SK-N-SH treated with all-trans-retinoic acid at 6 μM for 48 hours (cell line): ENCODE data around the gene PRCP.

Experiments
- ATAC-seq: fragments of 200-7000 bp; cut with Tn5 transposase; 3 replicates; pipeline ENCODE4 v1.9.1; 2020; ENCODE audit warnings: mild to moderate bottlenecking, moderate library complexity
- ARNTL ChIP-seq: fragments of 450-650 bp; formaldehyde crosslinking; IDR thresholded peaks from 2 replicates; pipeline ENCODE4 v1.5.0; 2020; ENCODE audit warnings: low read depth, mild to moderate bottlenecking, moderate library complexity, borderline replicate concordance
- BACH2 ChIP-seq: fragments of 250-450 bp; sonication (Bioruptor Pico); IDR thresholded peaks from 2 replicates; pipeline ENCODE4 v1.9.0; 2021; ENCODE audit warnings: mild to moderate bottlenecking, borderline replicate concordance
- CREB5 ChIP-seq: fragments of 250-450 bp; sonication (Bioruptor Pico); IDR thresholded peaks from 2 replicates; pipeline ENCODE4 v1.5.1; 2020; ENCODE audit warnings: low read depth, mild to moderate bottlenecking, moderate library complexity
- CSDC2 ChIP-seq: fragments of 250-450 bp; sonication (Bioruptor Pico); IDR thresholded peaks from 2 replicates; pipeline ENCODE4 v1.5.0; 2020; ENCODE audit warnings: mild to moderate bottlenecking, moderate library complexity
- CSRNP3 ChIP-seq: fragments of 250-450 bp; sonication (Bioruptor Pico); IDR thresholded peaks from 2 replicates; pipeline ENCODE4 v1.5.1; 2021; ENCODE audit warnings: mild to moderate bottlenecking, moderate library complexity
- GLIS3 ChIP-seq: fragments of 250-450 bp; sonication (Bioruptor Pico); IDR thresholded peaks from 2 replicates; pipeline ENCODE4 v1.5.0; 2020; ENCODE audit warnings: mild to moderate bottlenecking, moderate library complexity
- OSR1 ChIP-seq: fragments of 250-450 bp; sonication (Bioruptor Pico); IDR thresholded peaks from 2 replicates; pipeline ENCODE4 v1.8.0; 2022; ENCODE audit warnings: moderate library complexity, mild to moderate bottlenecking, inconsistent platforms
- PATZ1 ChIP-seq: fragments of 250-450 bp; sonication (Bioruptor Pico); IDR thresholded peaks from 2 replicates; pipeline ENCODE4 v1.8.0; 2020; ENCODE audit warnings: mild to moderate bottlenecking, moderate library complexity, borderline replicate concordance
- POU6F1 ChIP-seq: fragments of 250-450 bp; sonication (Bioruptor Pico); IDR thresholded peaks from 2 replicates; pipeline ENCODE4 v1.8.0; 2021; ENCODE audit warnings: low read depth, mild to moderate bottlenecking, moderate library complexity, borderline replicate concordance
- RARB ChIP-seq: fragments of 250-450 bp; sonication (Bioruptor Pico); IDR thresholded peaks from 2 replicates; pipeline ENCODE4 v1.8.0; 2021; ENCODE audit warnings: mild to moderate bottlenecking, moderate library complexity
- TCF4 ChIP-seq: fragments of 250-450 bp; sonication (Bioruptor Pico); IDR thresholded peaks from 2 replicates; pipeline ENCODE4 v1.8.0; 2021; ENCODE audit warnings: mild to moderate bottlenecking, moderate library complexity, borderline replicate concordance
- TSHZ2 ChIP-seq: fragments of 250-450 bp; sonication (Bioruptor Pico); IDR thresholded peaks from 2 replicates; pipeline ENCODE4 v1.5.0; 2020; ENCODE audit warnings: mild to moderate bottlenecking, moderate library complexity
- ZC3H10 ChIP-seq: fragments of 250-450 bp; sonication (Bioruptor Pico); IDR thresholded peaks from 2 replicates; pipeline ENCODE4 v1.5.1; 2021; ENCODE audit warnings: mild to moderate bottlenecking, moderate library complexity
- ZFP30 ChIP-seq: fragments of 450-650 bp; formaldehyde crosslinking; IDR thresholded peaks from 2 replicates; pipeline ENCODE4 v1.5.0; 2022; ENCODE audit warnings: mild to moderate bottlenecking, moderate library complexity
- ZNF565 ChIP-seq: fragments of 450-650 bp; formaldehyde crosslinking; conservative IDR thresholded peaks from 2 replicates; pipeline ENCODE4 v1.5.0; 2020; ENCODE audit warnings: low read depth, mild to moderate bottlenecking, moderate library complexity
- ZNF70 ChIP-seq: fragments of 450-650 bp; formaldehyde crosslinking; IDR thresholded peaks from 2 replicates; pipeline ENCODE4 v1.5.0; 2020; ENCODE audit warnings: mild to moderate bottlenecking, moderate library complexity
- ZNF8 ChIP-seq: fragments of 450-650 bp; formaldehyde crosslinking; IDR thresholded peaks from 2 replicates; pipeline ENCODE4 v1.5.0; 2020; ENCODE audit warnings: mild to moderate bottlenecking, moderate library complexity

PRCP gene

GRCh38 chr11:82889133-82890001, 10.9 kb downstream of the PRCP start:
- no peak for ATAC-seq
- no peak for TF ChIP-seq GLIS3 (CRISPR knock-in tag)

GRCh38 chr11:82883853-82884252, 16.4 kb downstream of the PRCP start:
- no peak for ATAC-seq
- TF ChIP-seq BACH2 (CRISPR knock-in tag) (no peak), CSRNP3 (CRISPR knock-in tag) (no peak), TCF4 (no peak; the same call in 1 of the 2 replicates), GLIS3 (CRISPR knock-in tag) (no peak), RARB (CRISPR knock-in tag) (no peak), POU6F1 (no peak)

GRCh38 chr11:82874646-82875523, 25.3 kb downstream of the PRCP start:
- ATAC-seq = no peak
- no peak for TF ChIP-seq CSDC2 (CRISPR knock-in tag)
- TF ChIP-seq PATZ1 (CRISPR knock-in tag) = no peak
- no peak for TF ChIP-seq TSHZ2
- TF ChIP-seq ZFP30 = no peak
- no peak for TF ChIP-seq GLIS3 (CRISPR knock-in tag)
- TF ChIP-seq CREB5 = no peak
- no peak for TF ChIP-seq ZNF565 (CRISPR knock-in tag)
- TF ChIP-seq, all 23 proteins: peak for 0

GRCh38 chr11:82873919-82874333, 26.3 kb downstream of the PRCP start:
- no peak for ATAC-seq
- TF ChIP-seq OSR1 (CRISPR knock-in tag) = no peak
- no peak for TF ChIP-seq ZC3H10 (CRISPR knock-in tag)
- no peak for TF ChIP-seq ARNTL (CRISPR knock-in tag)
- TF ChIP-seq TSHZ2 = no peak
- no peak for TF ChIP-seq CSDC2 (CRISPR knock-in tag)
- no peak for TF ChIP-seq PATZ1 (CRISPR knock-in tag)
- no peak for TF ChIP-seq ZNF8 (CRISPR knock-in tag)
- no peak for TF ChIP-seq POU6F1
- TF ChIP-seq ZNF70 (CRISPR knock-in tag) = no peak
